Neuronal stem cell (in vitro differentiated cells): ENCODE results near the gene MOB4.
"Not testable (repeated sequence)": the region's sequence is repeated elsewhere in the genome, so short reads cannot be mapped to it uniquely, and the experiment has no call there.

ENCODE experiments used
- DNase-seq: peaks from one replicate; pipeline ENCODE4 v3.0.0-alpha.2; 2013; ENCODE audit warnings: low spot score
- H2AFZ ChIP-seq: one replicate; pipeline ENCODE4 v1.6.1; 2013; ENCODE audit warnings: mild to moderate bottlenecking, low read length, inconsistent platforms
- H2AK5ac ChIP-seq: 2 replicates; pipeline ENCODE4 v1.6.1; 2013; ENCODE audit warnings: low read depth, mild to moderate bottlenecking, inconsistent platforms, low read length, moderate library complexity, mixed read lengths
- H2BK120ac ChIP-seq: 2 replicates; pipeline ENCODE4 v1.6.1; 2013; ENCODE audit warnings: low read depth, mild to moderate bottlenecking, inconsistent platforms, low read length, moderate library complexity, mixed read lengths
- H2BK12ac ChIP-seq: one replicate; pipeline ENCODE4 v1.6.1; 2013; ENCODE audit warnings: low read length, inconsistent platforms
- H2BK15ac ChIP-seq: 2 replicates; pipeline ENCODE4 v1.6.1; 2013; ENCODE audit warnings: mild to moderate bottlenecking, low read length, inconsistent platforms, mixed read lengths
- H2BK5ac ChIP-seq: one replicate; pipeline ENCODE4 v1.6.1; 2013; ENCODE audit warnings: inconsistent platforms, mild to moderate bottlenecking, low read length, moderate library complexity
- H3K14ac ChIP-seq: one replicate; pipeline ENCODE4 v1.6.1; 2013; ENCODE audit warnings: low read length, inconsistent platforms
- H3K18ac ChIP-seq: 2 replicates; pipeline ENCODE4 v1.6.1; 2013; ENCODE audit warnings: low read length, inconsistent platforms
- H3K23ac ChIP-seq: 2 replicates; pipeline ENCODE4 v1.6.1; 2013; ENCODE audit warnings: low read depth, mild to moderate bottlenecking, mixed read lengths, low read length, inconsistent platforms; ENCODE audit not compliant: poor library complexity
- H3K27ac ChIP-seq: replicated peaks from 3 replicates; pipeline ENCODE4 v1.5.1; 2013; ENCODE audit warnings: low read length, inconsistent platforms
- H3K27me3 ChIP-seq, 3 experiments: 2 replicates each; pipeline ENCODE4 v1.6.1; 2013; ENCODE audit warnings: low read length in 3 of 3, mild to moderate bottlenecking in 2 of 3, inconsistent platforms in 1 of 3, low read depth in 1 of 3, mixed read lengths in 1 of 3, moderate library complexity in 1 of 3; ENCODE audit not compliant: control insufficient read depth in 3 of 3, insufficient read depth in 3 of 3
- H3K36me3 ChIP-seq, 2 donors: replicated peaks in 1 of 2; 2 replicates each; pipeline ENCODE4 v1.6.1; 2013; ENCODE audit warnings: low read length in 2 of 2; ENCODE audit not compliant: control insufficient read depth in 2 of 2, insufficient read depth in 2 of 2
- H3K4ac ChIP-seq: 2 replicates; pipeline ENCODE4 v1.6.1; 2013; ENCODE audit warnings: inconsistent platforms, mild to moderate bottlenecking, low read length, moderate library complexity
- H3K4me1 ChIP-seq, 2 donors: 1 replicate in 1 of 2; 2 replicates in 1 of 2; pipeline ENCODE4 v1.6.1; 2013; ENCODE audit warnings: low read length in 2 of 2, low read depth in 1 of 2; ENCODE audit not compliant: control insufficient read depth in 2 of 2, insufficient read depth in 1 of 2
- H3K4me2 ChIP-seq: one replicate; pipeline ENCODE4 v1.6.1; 2013; ENCODE audit warnings: mild to moderate bottlenecking, low read length, inconsistent platforms; ENCODE audit not compliant: insufficient read depth, poor library complexity, severe bottlenecking
- H3K4me3 ChIP-seq, 2 donors: 2 replicates each; pipeline ENCODE4 v1.5.1; 2013; ENCODE audit warnings: low read length in 2 of 2, mild to moderate bottlenecking in 2 of 2, inconsistent platforms in 1 of 2, moderate library complexity in 1 of 2
- H3K79me1 ChIP-seq: one replicate; pipeline ENCODE4 v1.6.1; 2013; ENCODE audit warnings: low read depth, mild to moderate bottlenecking, inconsistent platforms, low read length, moderate library complexity
- H3K9ac ChIP-seq: one replicate; pipeline ENCODE4 v1.6.1; 2013; ENCODE audit warnings: mild to moderate bottlenecking, low read depth, low read length, inconsistent platforms; ENCODE audit not compliant: poor library complexity
- H3K9me3 ChIP-seq, 2 donors: replicated peaks in 1 of 2; 2 replicates each; pipeline versions ENCODE3 to v1.6.1; 2013; ENCODE audit warnings: low read length in 2 of 2, mild to moderate bottlenecking in 2 of 2, inconsistent platforms in 1 of 2, low read depth in 1 of 2, mixed read lengths in 1 of 2, moderate library complexity in 1 of 2; ENCODE audit not compliant: control insufficient read depth in 2 of 2, insufficient read depth in 1 of 2
- H4K8ac ChIP-seq: one replicate; pipeline ENCODE4 v1.6.1; 2013; ENCODE audit warnings: low read depth, mild to moderate bottlenecking, inconsistent platforms, low read length, moderate library complexity
- H4K91ac ChIP-seq: one replicate; pipeline ENCODE4 v1.6.1; 2013; ENCODE audit warnings: low read length, low read depth, mild to moderate bottlenecking, inconsistent platforms; ENCODE audit not compliant: poor library complexity
- WGBS, 2 donors: extraction: QIAGEN DNeasy Blood & Tissue Kit; methylation state at CpG; one replicate each; pipeline ENCODE4 v1.1.7; 2013; ENCODE audit warnings: missing lambda C conversion rate in 2 of 2, mixed read lengths in 1 of 2; ENCODE audit not compliant: insufficient read length in 2 of 2, insufficient replicate concordance in 1 of 2; ENCODE audit errors: extremely low coverage in 2 of 2; 5-methylcytosine and 5-hydroxymethylcytosine counted together

The MOB4 gene

GRCh38 chr2:197548582-197548981 is 32.7 kb downstream of the MOB4 start:
- H4K8ac ChIP-seq, result no peak overlapping the region
- H3K4ac ChIP-seq, result no peak overlapping the region
- no peaks in the 10 kb centered on the region for H3K27me3 ChIP-seq
- H3K27ac ChIP-seq, result no peak overlapping the region
- H4K91ac ChIP-seq, result no peak overlapping the region
- H2BK120ac ChIP-seq, result no peak overlapping the region
- no peak overlapping the region for H2AFZ ChIP-seq
- no peak overlapping the region for H2BK12ac ChIP-seq
- no peak overlapping the region for H3K4me2 ChIP-seq
- no peak overlapping the region for H2BK5ac ChIP-seq
- no peak overlapping the region for H3K14ac ChIP-seq
- no peaks in the 10 kb centered on the region for H3K4me1 ChIP-seq
- H2BK15ac ChIP-seq, result no peak overlapping the region
- no peak overlapping the region for H3K18ac ChIP-seq
- peaks cover 0 to 6% of the 10 kb centered on the region in 2 donors for H3K9me3 ChIP-seq
- no peaks in the 10 kb centered on the region for H3K79me1 ChIP-seq
- H3K23ac ChIP-seq, result no peak overlapping the region
- no peak overlapping the region for H3K9ac ChIP-seq
- WGBS, 2 donors, result 100% methylated on average over 1 of the region's 5 CpGs; no CpG with 5 or more reads in 1 of the 2 donors
- H3K4me3 ChIP-seq, result no peak overlapping the region
- no peak for DNase-seq
- H2AK5ac ChIP-seq, result no peak overlapping the region
- peaks cover 3 to 96% of the 10 kb centered on the region in 2 donors for H3K36me3 ChIP-seq

- not testable (repeated sequence) for H2BK12ac ChIP-seq, DNase-seq, H3K79me1 ChIP-seq, H3K4ac ChIP-seq, H4K91ac ChIP-seq, H3K4me3 ChIP-seq, H3K9me3 ChIP-seq, H3K18ac ChIP-seq, H2AFZ ChIP-seq, H3K14ac ChIP-seq, H3K27ac ChIP-seq, H3K9ac ChIP-seq, H3K4me1 ChIP-seq, H2AK5ac ChIP-seq, H2BK15ac ChIP-seq, H2BK120ac ChIP-seq, H4K8ac ChIP-seq, H3K27me3 ChIP-seq, H3K23ac ChIP-seq, H3K4me2 ChIP-seq, H2BK5ac ChIP-seq
- H3K36me3 ChIP-seq, result peaks cover 3 to 95% of the 10 kb centered on the region in 2 donors
- no CpG with 5 or more reads among the region's 2 CpGs for WGBS, 2 donors
These were observed 35.4 kb downstream of the MOB4 start for GRCh38 chr2:197551260-197551659.

GRCh38 chr2:197555467-197555866 is 39.6 kb downstream of the MOB4 start:
- no peaks in the 10 kb centered on the region for H3K79me1 ChIP-seq
- no peak overlapping the region for H3K9ac ChIP-seq
- no peak overlapping the region for H2BK120ac ChIP-seq
- H3K4me3 ChIP-seq, result no peak overlapping the region
- no peak overlapping the region for H3K23ac ChIP-seq
- H3K27me3 ChIP-seq, result no peaks in the 10 kb centered on the region
- H3K4me2 ChIP-seq, result no peak overlapping the region
- no peak overlapping the region for H2BK12ac ChIP-seq
- no peak overlapping the region for H4K91ac ChIP-seq
- DNase-seq, result no peak
- H2BK15ac ChIP-seq, result no peak overlapping the region
- no peaks in the 10 kb centered on the region for H3K9me3 ChIP-seq
- H3K18ac ChIP-seq, result no peak overlapping the region
- H2BK5ac ChIP-seq, result no peak overlapping the region
- H2AFZ ChIP-seq, result no peak overlapping the region
- H2AK5ac ChIP-seq, result no peak overlapping the region
- no peak overlapping the region for H3K27ac ChIP-seq
- H3K36me3 ChIP-seq, result peaks cover 0 to 90% of the 10 kb centered on the region in 2 donors
- H3K4me1 ChIP-seq, result no peaks in the 10 kb centered on the region
- no peak overlapping the region for H4K8ac ChIP-seq
- no peak overlapping the region for H3K4ac ChIP-seq
- H3K14ac ChIP-seq, result no peak overlapping the region

- Histone ChIP-seq H3K14ac (no peak overlapping the region), H2BK12ac (no peak overlapping the region), H3K4me2 (no peak overlapping the region), H3K27ac (no peak overlapping the region), H3K18ac (no peak overlapping the region), H2BK5ac (no peak overlapping the region), H4K91ac (no peak overlapping the region), H2AFZ (no peak overlapping the region), H3K27me3 (no peaks in the 10 kb centered on the region), H4K8ac (no peak overlapping the region), H2BK120ac (no peak overlapping the region), H3K23ac (no peak overlapping the region), H2BK15ac (no peak overlapping the region), H3K79me1 (no peaks in the 10 kb centered on the region), H3K4me1 (no peaks in the 10 kb centered on the region), H3K4me3 (no peak overlapping the region), H3K9ac (no peak overlapping the region), H3K9me3 (no peaks in the 10 kb centered on the region), H3K4ac (no peak overlapping the region), H3K36me3 (peaks cover 0 to 84% of the 10 kb centered on the region in 2 donors), H2AK5ac (no peak overlapping the region)
- WGBS, 2 donors, result no CpG with 5 or more reads among the region's 1 CpG
- no peak for DNase-seq
These were observed 40.6 kb downstream of the MOB4 start for GRCh38 chr2:197556456-197556855.
